IPS-18c (cell line): ENCODE data around the gene SBK3.
"Not testable (repeated sequence)": the region's sequence is repeated elsewhere in the genome, so short reads cannot be mapped to it uniquely, and the experiment has no call there.

ENCODE experiments used
- H3K4me3 ChIP-seq: 2 replicates; pipeline ENCODE4 v1.7.0; 2013; ENCODE audit warnings: low read depth, mild to moderate bottlenecking, low read length, moderate library complexity; ENCODE audit not compliant: insufficient read depth
- H3K9me3 ChIP-seq: one replicate; pipeline ENCODE4 v1.6.1; 2013; ENCODE audit warnings: mild to moderate bottlenecking, low read length, moderate library complexity; ENCODE audit not compliant: control insufficient read depth, insufficient read depth

The SBK3 gene

GRCh38 chr19:55545443-55545842, at the start of gene SBK3:
Gene SBK3, minus strand, starts transcription at chr19:55545543. Its CDS starts 0 bp downstream, at chr19:55545543.
- no peaks in the 10 kb centered on the region for H3K9me3 ChIP-seq
- no peak within 1 kb of the TSS for H3K4me3 ChIP-seq

GRCh38 chr19:55593096-55593772, 47.9 kb upstream of the SBK3 start:
- Histone ChIP-seq H3K9me3 (no peaks in the 10 kb centered on the region), H3K4me3 (no peak overlapping the region)

- H3K9me3 ChIP-seq = no peaks in the 10 kb centered on the region
- no peak overlapping the region for H3K4me3 ChIP-seq
These were observed 47.2 kb upstream of the SBK3 start for GRCh38 chr19:55592391-55593090.

- Histone ChIP-seq H3K9me3 (no peaks in the 10 kb centered on the region), H3K4me3 (no peak overlapping the region)
These were observed 46.2 kb upstream of the SBK3 start for GRCh38 chr19:55591555-55591954.

GRCh38 chr19:55590617-55591016, 45.3 kb upstream of the SBK3 start:
- Histone ChIP-seq H3K4me3 (no peak overlapping the region), H3K9me3 (no peaks in the 10 kb centered on the region)

- Histone ChIP-seq H3K9me3 (no peaks in the 10 kb centered on the region), H3K4me3 (no peak overlapping the region)
These were observed 44.8 kb upstream of the SBK3 start for GRCh38 chr19:55590109-55590508.

GRCh38 chr19:55588738-55589137, 43.4 kb upstream of the SBK3 start:
- Histone ChIP-seq H3K9me3 (no peaks in the 10 kb centered on the region), H3K4me3 (no peak overlapping the region)

GRCh38 chr19:55586976-55587668, 41.8 kb upstream of the SBK3 start:
- Histone ChIP-seq H3K4me3 (peak overlapping the region; percentile 55; the same call in 1 of the 2 replicates), H3K9me3 (no peaks in the 10 kb centered on the region)

GRCh38 chr19:55585658-55586339, 40.5 kb upstream of the SBK3 start:
- H3K9me3 ChIP-seq = no peaks in the 10 kb centered on the region
- peak overlapping the region; percentile 58 for H3K4me3 ChIP-seq

- no peak overlapping the region for H3K4me3 ChIP-seq
- no peaks in the 10 kb centered on the region for H3K9me3 ChIP-seq
These were observed 39.5 kb upstream of the SBK3 start for GRCh38 chr19:55584871-55585270.

- H3K9me3 ChIP-seq, H3K4me3 ChIP-seq: not testable (repeated sequence)
These were observed 38.6 kb upstream of the SBK3 start for GRCh38 chr19:55583897-55584296.

GRCh38 chr19:55582284-55582683, 36.9 kb upstream of the SBK3 start:
- H3K4me3 ChIP-seq, H3K9me3 ChIP-seq: not testable (repeated sequence)

GRCh38 chr19:55581823-55582223, 36.5 kb upstream of the SBK3 start:
- H3K4me3 ChIP-seq = no peak overlapping the region
- no peaks in the 10 kb centered on the region for H3K9me3 ChIP-seq

GRCh38 chr19:55581145-55581822, 35.9 kb upstream of the SBK3 start:
- Histone ChIP-seq H3K9me3 (no peaks in the 10 kb centered on the region), H3K4me3 (peak overlapping the region; percentile 75; the same call in 1 of the 2 replicates)

GRCh38 chr19:55580628-55581144, 35.3 kb upstream of the SBK3 start, which contains the start of gene ZNF579:
Gene ZNF579, minus strand, starts transcription at chr19:55580848. Its CDS starts 1,209 bp downstream, at chr19:55579639.
- Histone ChIP-seq H3K9me3 (no peaks in the 10 kb centered on the region), H3K4me3 (peak within 1 kb of the TSS; percentile 75)

GRCh38 chr19:55579766-55580621, 34.7 kb upstream of the SBK3 start:
- Histone ChIP-seq H3K9me3 (no peaks in the 10 kb centered on the region), H3K4me3 (peak overlapping the region; percentile 75)
